ENCODE measurements around the gene TYK2.

Gene TYK2

GRCh38 chr19:10321874-10322835 lies 58.2 kb downstream of the TYK2 start:
- no peak overlapping the region for H3K27ac ChIP-seq
- no peak overlapping the region for H3K4me3 ChIP-seq
- TF ChIP-seq CTCF (IDR thresholded peaks at IDR 0.05), result no peak
- no peak for DNase-seq (ENCODE audit: low spot score)

- TF ChIP-seq CTCF (IDR thresholded peaks at IDR 0.05), result no peak
- Histone ChIP-seq H3K27ac (no peak overlapping the region), H3K4me3 (no peak overlapping the region)
- no peak for DNase-seq (ENCODE audit: low spot score)
These were observed 59.0 kb downstream of the TYK2 start for GRCh38 chr19:10321417-10321797.

GRCh38 chr19:10320602-10321416 lies 59.6 kb downstream of the TYK2 start:
- Histone ChIP-seq H3K4me3 (no peak overlapping the region), H3K27ac (no peak overlapping the region)
- TF ChIP-seq CTCF (IDR thresholded peaks at IDR 0.05), result no peak
- DNase-seq (ENCODE audit: low spot score), result no peak

GRCh38 chr19:10318807-10319682 lies 61.3 kb downstream of the TYK2 start:
- H3K27ac ChIP-seq, result no peak overlapping the region
- no peak for DNase-seq (ENCODE audit: low spot score)
- H3K4me3 ChIP-seq, result no peak overlapping the region
- no peak for TF ChIP-seq CTCF (IDR thresholded peaks at IDR 0.05)

- Histone ChIP-seq H3K4me3 (no peak overlapping the region), H3K27ac (no peak overlapping the region)
- no peak for TF ChIP-seq CTCF (IDR thresholded peaks at IDR 0.05)
- no peak for DNase-seq (ENCODE audit: low spot score)
These were observed 62.4 kb downstream of the TYK2 start for GRCh38 chr19:10317857-10318462.

Measured in coronary artery (tissue), 2 donors.